Hepatocyte (in vitro differentiated cells): Measurements from ENCODE around the gene ADAP1. TPM values are rescaled to one million over a fixed set of nuclear protein-coding genes. Genes with fewer than 3 reads are reported as not detected.

ENCODE experiments used
- DNase-seq: peaks from one replicate; pipeline ENCODE4 v3.0.0-alpha.2; 2016; ENCODE audit warnings: low spot score
- H2AFZ ChIP-seq: fragments of 200-600 bp; sonication (generic); 2 replicates; pipeline ENCODE4 v1.6.0; 2016; ENCODE audit warnings: antibody characterized with exemption, mild to moderate bottlenecking
- H3K27ac ChIP-seq: fragments of 200-600 bp; sonication (generic); 2 replicates; pipeline ENCODE4 v1.5.1; 2016; ENCODE audit warnings: mild to moderate bottlenecking
- H3K27me3 ChIP-seq: fragments of 200-600 bp; sonication (generic); 2 replicates; pipeline ENCODE4 v1.6.1; 2016
- H3K36me3 ChIP-seq: fragments of 200-600 bp; sonication (generic); replicated peaks from 2 replicates; pipeline ENCODE4 v1.5.1; 2016; ENCODE audit warnings: low read depth; ENCODE audit not compliant: insufficient read depth
- H3K4me1 ChIP-seq: fragments of 200-600 bp; sonication (generic); 2 replicates; pipeline ENCODE4 v1.5.1; 2016; ENCODE audit warnings: mild to moderate bottlenecking, moderate library complexity; ENCODE audit not compliant: insufficient read depth
- H3K4me2 ChIP-seq: fragments of 200-600 bp; sonication (generic); 2 replicates; pipeline ENCODE4 v1.6.0; 2016
- H3K4me3 ChIP-seq: fragments of 200-600 bp; sonication (generic); 2 replicates; pipeline ENCODE4 v1.5.1; 2016; ENCODE audit warnings: mild to moderate bottlenecking
- H3K79me2 ChIP-seq: fragments of 200-600 bp; sonication (generic); 2 replicates; pipeline ENCODE4 v1.6.0; 2017; ENCODE audit warnings: mild to moderate bottlenecking
- H3K9me2 ChIP-seq: fragments of 200-600 bp; sonication (generic); replicated peaks from 2 replicates; pipeline ENCODE4 v1.6.0; 2017; ENCODE audit warnings: mild to moderate bottlenecking; ENCODE audit not compliant: insufficient read depth
- H3K9me3 ChIP-seq: fragments of 200-600 bp; sonication (generic); 2 replicates; pipeline ENCODE4 v1.5.1; 2016; ENCODE audit warnings: low read depth, mild to moderate bottlenecking
- H4K20me1 ChIP-seq: fragments of 200-600 bp; sonication (generic); 2 replicates; pipeline ENCODE4 v1.6.0; 2016; ENCODE audit warnings: mild to moderate bottlenecking; ENCODE audit not compliant: insufficient read depth, poor library complexity, severe bottlenecking
- EZH2 ChIP-seq: fragments of 200-600 bp; sonication (generic); IDR thresholded peaks from 2 replicates; pipeline ENCODE4 v1.6.1; 2016; ENCODE audit warnings: antibody characterized with exemption, mild to moderate bottlenecking, borderline replicate concordance
- EZH2phosphoT487 ChIP-seq: fragments of 200-600 bp; sonication (generic); IDR thresholded peaks from one replicate; pipeline ENCODE4 v1.6.1; 2018; ENCODE audit warnings: antibody characterized with exemption, mild to moderate bottlenecking, low read depth, moderate library complexity; ENCODE audit not compliant: unreplicated experiment, severe bottlenecking
- whole genome bisulfite sequencing: methylation state at CpG from one replicate; pipeline ENCODE4 v1.1.6; 2016; ENCODE audit warnings: low lambda C conversion rate; ENCODE audit errors: missing lambda C conversion rate; 5-methylcytosine and 5-hydroxymethylcytosine counted together
- polyA plus RNA-seq: library from polyadenylated mRNA; unstranded; fragments of >200 nt; fragmentation: Nextera tagmentation; extraction: Ambion mirVana; gene quantifications from 2 replicates; pipeline ENCODE4 v1.2.1, GENCODE V29; 2016
- total RNA-seq: library from RNA; depleted of rRNA; stranded (reverse); fragments of >200 nt; gene quantifications from 2 replicates; pipeline ENCODE4 v1.2.3, GENCODE V29; 2014
- TF ChIP-seq, protein P1 (sequence below): fragments of 200-600 bp; sonication (generic); IDR thresholded peaks from 2 replicates; pipeline ENCODE4 v1.5.1; 2016; ENCODE audit warnings: antibody characterized with exemption, mild to moderate bottlenecking; ENCODE audit not compliant: poor library complexity

Gene ADAP1
- total and polyA plus RNA-seq, 2 experiments from 2014 or later: 25.6 to 35.7 TPM

DNA sequence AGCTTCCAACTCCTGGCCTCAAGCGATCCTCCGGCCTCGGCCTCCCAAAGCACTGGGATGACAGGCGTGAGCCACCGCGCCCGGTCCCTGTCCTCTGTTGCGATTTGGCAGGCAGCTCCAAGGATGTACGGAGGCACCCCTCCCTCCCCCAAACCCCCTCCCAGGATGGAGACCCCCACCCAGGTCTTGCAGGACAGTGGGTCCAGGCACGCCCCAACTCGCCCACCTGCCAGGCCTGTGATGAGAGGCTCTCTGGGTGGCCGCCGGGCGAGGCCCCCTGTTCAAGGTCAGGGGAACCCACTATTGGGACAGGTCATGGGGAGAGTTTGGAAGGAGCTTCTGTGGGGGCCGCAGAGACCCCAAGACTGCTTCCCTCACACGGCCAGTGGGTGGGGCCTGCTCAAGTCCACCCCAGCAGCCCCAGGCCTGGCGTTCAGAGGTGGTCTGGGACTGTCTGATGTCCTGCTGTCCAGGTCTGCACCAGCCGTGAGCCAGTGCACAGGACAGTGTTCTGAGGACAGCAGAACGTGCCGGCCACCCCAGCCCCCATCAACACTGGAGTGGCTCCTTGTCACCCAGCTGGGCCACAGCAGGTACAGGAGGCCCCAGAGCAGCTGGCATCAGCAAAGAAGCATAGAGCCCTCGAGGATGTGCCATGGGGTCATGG lies 2.5 kb downstream of the ADAP1 start:
- Histone ChIP-seq H3K79me2 (peaks cover 2% of the 10 kb centered on the region), H3K4me2 (no peak overlapping the region), H3K9me3 (no peaks in the 10 kb centered on the region), H3K4me3 (no peak overlapping the region), H3K36me3 (no peaks in the 10 kb centered on the region), H3K27ac (no peak overlapping the region), H2AFZ (no peak overlapping the region), H3K27me3 (peaks cover 7% of the 10 kb centered on the region), H3K4me1 (no peaks in the 10 kb centered on the region), H3K9me2 (no peaks in the 10 kb centered on the region), H4K20me1 (no peaks in the 10 kb centered on the region)
- DNase-seq: no peak
- 92% methylated on average over 17 of the region's 21 CpGs for WGBS
- TF ChIP-seq, protein P1, sequence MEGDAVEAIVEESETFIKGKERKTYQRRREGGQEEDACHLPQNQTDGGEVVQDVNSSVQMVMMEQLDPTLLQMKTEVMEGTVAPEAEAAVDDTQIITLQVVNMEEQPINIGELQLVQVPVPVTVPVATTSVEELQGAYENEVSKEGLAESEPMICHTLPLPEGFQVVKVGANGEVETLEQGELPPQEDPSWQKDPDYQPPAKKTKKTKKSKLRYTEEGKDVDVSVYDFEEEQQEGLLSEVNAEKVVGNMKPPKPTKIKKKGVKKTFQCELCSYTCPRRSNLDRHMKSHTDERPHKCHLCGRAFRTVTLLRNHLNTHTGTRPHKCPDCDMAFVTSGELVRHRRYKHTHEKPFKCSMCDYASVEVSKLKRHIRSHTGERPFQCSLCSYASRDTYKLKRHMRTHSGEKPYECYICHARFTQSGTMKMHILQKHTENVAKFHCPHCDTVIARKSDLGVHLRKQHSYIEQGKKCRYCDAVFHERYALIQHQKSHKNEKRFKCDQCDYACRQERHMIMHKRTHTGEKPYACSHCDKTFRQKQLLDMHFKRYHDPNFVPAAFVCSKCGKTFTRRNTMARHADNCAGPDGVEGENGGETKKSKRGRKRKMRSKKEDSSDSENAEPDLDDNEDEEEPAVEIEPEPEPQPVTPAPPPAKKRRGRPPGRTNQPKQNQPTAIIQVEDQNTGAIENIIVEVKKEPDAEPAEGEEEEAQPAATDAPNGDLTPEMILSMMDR: no peak
- TF ChIP-seq EZH2: no peak
- TF ChIP-seq EZH2phosphoT487: no peak

DNA sequence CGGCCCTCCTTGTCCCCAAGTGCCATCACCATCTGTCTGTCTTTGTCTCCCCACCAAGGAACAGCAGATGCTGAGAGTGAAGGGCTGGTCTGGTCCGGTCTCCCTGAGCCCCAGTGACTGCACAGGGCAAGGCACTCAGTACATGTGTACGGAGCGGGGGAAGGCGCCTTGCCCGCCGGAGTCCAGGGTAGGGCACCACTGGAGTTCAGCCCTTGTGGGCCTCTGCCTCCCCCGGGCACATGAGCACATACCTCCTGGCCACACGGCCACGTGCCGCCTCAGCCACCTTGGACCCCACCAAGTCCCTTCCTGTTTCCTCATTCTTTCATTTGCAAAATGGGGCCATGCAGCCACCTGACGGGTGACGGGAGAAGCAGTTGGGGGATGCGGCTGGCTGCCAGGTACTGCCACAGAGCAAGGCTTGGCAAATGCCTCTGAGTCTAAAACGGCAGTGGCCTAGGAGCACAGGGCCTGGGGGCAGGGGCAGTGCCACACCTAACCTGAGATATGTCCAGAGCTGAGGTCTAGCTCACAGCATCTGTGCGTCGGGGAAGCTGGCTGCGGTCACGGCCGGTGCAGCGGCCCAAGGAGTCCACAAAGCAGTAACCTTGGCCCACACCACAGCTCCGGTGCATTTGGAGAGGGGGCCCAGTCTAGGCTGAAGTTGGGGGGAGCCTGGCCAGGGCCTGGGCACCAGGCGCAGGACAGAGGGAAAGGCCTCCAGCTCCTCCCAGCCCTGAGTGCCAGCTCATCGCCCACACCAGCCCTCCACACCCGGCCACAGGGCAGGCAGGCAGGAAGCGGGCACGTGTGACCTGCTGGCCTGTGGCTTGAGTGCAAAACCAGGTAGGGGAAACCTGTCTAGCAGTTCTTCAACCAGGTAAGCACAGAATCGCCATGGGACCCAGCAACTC lies 5.2 kb downstream of the ADAP1 start:
- H3K4me3 ChIP-seq: no peak overlapping the region
- H3K36me3 ChIP-seq: no peaks in the 10 kb centered on the region
- H3K9me2 ChIP-seq: no peaks in the 10 kb centered on the region
- no peak overlapping the region for H3K27ac ChIP-seq
- H3K9me3 ChIP-seq: no peaks in the 10 kb centered on the region
- H2AFZ ChIP-seq: no peak overlapping the region
- 90% methylated on average over 28 of the region's 28 CpGs for WGBS
- H4K20me1 ChIP-seq: no peaks in the 10 kb centered on the region
- peaks cover 7% of the 10 kb centered on the region for H3K27me3 ChIP-seq
- TF ChIP-seq, protein P1: no peak
- no peak for TF ChIP-seq EZH2phosphoT487
- TF ChIP-seq EZH2: no peak
- peaks cover 8% of the 10 kb centered on the region for H3K79me2 ChIP-seq
- peaks cover 19% of the 10 kb centered on the region for H3K4me1 ChIP-seq
- H3K4me2 ChIP-seq: no peak overlapping the region
- no peak for DNase-seq

DNA sequence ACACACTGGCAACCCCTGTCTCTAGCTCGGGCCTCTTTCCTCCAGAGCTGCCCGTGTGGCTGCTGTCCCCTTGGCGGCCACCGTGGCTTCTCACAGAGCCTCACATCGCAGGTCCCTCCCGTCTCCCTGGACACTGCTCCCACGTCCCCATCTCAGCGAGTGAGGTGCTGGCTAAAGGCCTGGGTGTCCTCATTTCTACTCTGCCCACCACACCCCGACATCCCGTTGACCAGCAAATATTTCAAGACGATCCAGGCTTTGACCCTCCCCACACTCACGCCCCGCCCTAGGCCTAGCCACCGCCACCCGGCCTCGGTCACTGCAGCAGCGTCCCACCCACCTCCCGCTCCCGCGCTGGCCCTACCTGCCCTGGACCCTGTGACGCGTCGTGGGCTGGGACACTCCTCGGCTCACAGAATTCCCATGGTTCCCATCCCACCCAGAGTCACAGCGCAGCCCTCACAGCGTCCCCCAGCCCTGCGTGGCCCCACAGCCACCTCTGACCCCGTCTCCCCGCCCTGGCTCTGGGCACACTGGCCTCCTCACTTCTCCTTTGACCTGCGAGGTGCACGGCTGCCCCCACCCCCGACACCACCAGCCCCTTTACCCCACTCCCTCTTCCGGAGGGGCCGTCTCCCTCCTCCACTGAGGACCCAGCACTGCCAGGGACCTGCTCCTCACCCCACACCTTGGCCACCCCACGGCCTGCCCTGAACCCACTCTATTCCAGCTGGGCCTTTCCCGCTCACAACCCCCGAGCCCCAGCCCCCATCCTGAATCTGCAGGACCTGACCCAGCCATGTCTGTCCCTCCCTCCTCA lies 6.9 kb downstream of the ADAP1 start:
- TF ChIP-seq EZH2phosphoT487 (no peak), EZH2 (no peak)
- TF ChIP-seq, protein P1: no peak
- Histone ChIP-seq H2AFZ (no peak overlapping the region), H3K4me1 (peaks cover 19% of the 10 kb centered on the region), H4K20me1 (no peaks in the 10 kb centered on the region), H3K4me3 (no peak overlapping the region), H3K27me3 (peaks cover under 1% of the 10 kb centered on the region), H3K9me3 (no peaks in the 10 kb centered on the region), H3K79me2 (peaks cover 7% of the 10 kb centered on the region), H3K9me2 (no peaks in the 10 kb centered on the region), H3K4me2 (no peak overlapping the region), H3K36me3 (no peaks in the 10 kb centered on the region), H3K27ac (no peak overlapping the region)
- WGBS: 89% methylated on average over 25 of the region's 37 CpGs
- no peak for DNase-seq
